Mesenchymal stem cell (in vitro differentiated cells and primary cell): ENCODE results near the gene SLC38A9.

ENCODE experiments used
- DNase-seq: peaks from one replicate; pipeline ENCODE4 v3.0.0-alpha.2; 2013
- H2AFZ ChIP-seq: one replicate; pipeline ENCODE4 v1.6.1; 2013; ENCODE audit warnings: low read depth, mild to moderate bottlenecking, control low read depth, inconsistent platforms, low read length, moderate library complexity
- H2AK5ac ChIP-seq: 2 replicates; pipeline ENCODE4 v1.6.1; 2013; ENCODE audit warnings: low read length, moderate library complexity, mild to moderate bottlenecking, inconsistent platforms; ENCODE audit not compliant: severe bottlenecking
- H2BK120ac ChIP-seq: one replicate; pipeline ENCODE4 v1.6.1; 2013; ENCODE audit warnings: low read depth, mild to moderate bottlenecking, inconsistent platforms, low read length, moderate library complexity
- H2BK12ac ChIP-seq, 2 experiments: one replicate each; pipeline ENCODE4 v1.6.1; 2013; ENCODE audit warnings: inconsistent platforms in 2 of 2, low read length in 2 of 2, mild to moderate bottlenecking in 2 of 2, moderate library complexity in 2 of 2, control low read depth in 1 of 2
- H2BK15ac ChIP-seq: one replicate; pipeline ENCODE4 v1.6.1; 2013; ENCODE audit warnings: mild to moderate bottlenecking, low read depth, inconsistent platforms; ENCODE audit not compliant: poor library complexity, severe bottlenecking
- H2BK5ac ChIP-seq: 2 replicates; pipeline ENCODE4 v1.6.1; 2013; ENCODE audit warnings: low read depth, mild to moderate bottlenecking, low read length, control low read depth, inconsistent platforms; ENCODE audit not compliant: poor library complexity, severe bottlenecking
- H3K14ac ChIP-seq, 2 experiments: one replicate each; pipeline ENCODE4 v1.6.1; 2013; ENCODE audit warnings: inconsistent platforms in 2 of 2, low read length in 2 of 2, control low read depth in 1 of 2, mild to moderate bottlenecking in 1 of 2, moderate library complexity in 1 of 2
- H3K18ac ChIP-seq, 2 experiments: one replicate each; pipeline ENCODE4 v1.6.1; 2013; ENCODE audit warnings: inconsistent platforms in 2 of 2, low read length in 2 of 2, control low read depth in 1 of 2, low read depth in 1 of 2, mild to moderate bottlenecking in 1 of 2
- H3K23ac ChIP-seq, 2 experiments: one replicate each; pipeline ENCODE4 v1.6.1; 2013; ENCODE audit warnings: inconsistent platforms in 2 of 2, low read length in 2 of 2, mild to moderate bottlenecking in 2 of 2, moderate library complexity in 2 of 2, control low read depth in 1 of 2
- H3K27ac ChIP-seq: 2 replicates; pipeline ENCODE4 v1.5.1; 2013; ENCODE audit warnings: mild to moderate bottlenecking, moderate library complexity, low read length, control low read depth, inconsistent platforms; ENCODE audit not compliant: poor library complexity, severe bottlenecking
- H3K27me3 ChIP-seq, 2 experiments: 2 replicates each; pipeline versions ENCODE4 v1.6.1 to v1.7.0; 2013; ENCODE audit warnings: low read length in 2 of 2, mild to moderate bottlenecking in 2 of 2, moderate library complexity in 2 of 2, control low read depth in 1 of 2, inconsistent platforms in 1 of 2; ENCODE audit not compliant: control insufficient read depth in 1 of 2, insufficient read depth in 1 of 2
- H3K36me3 ChIP-seq, 2 experiments: 2 replicates each; pipeline versions ENCODE4 v1.6.1 to v1.7.0; 2013; ENCODE audit warnings: low read length in 2 of 2, control low read depth in 1 of 2, inconsistent platforms in 1 of 2, low read depth in 1 of 2, mild to moderate bottlenecking in 1 of 2; ENCODE audit not compliant: insufficient read depth in 2 of 2, control insufficient read depth in 1 of 2
- H3K4ac ChIP-seq, 2 experiments: one replicate each; pipeline ENCODE4 v1.6.1; 2013; ENCODE audit warnings: inconsistent platforms in 2 of 2, low read length in 2 of 2, mild to moderate bottlenecking in 2 of 2, moderate library complexity in 2 of 2, control low read depth in 1 of 2, low read depth in 1 of 2
- H3K4me1 ChIP-seq: 2 replicates; pipeline ENCODE4 v1.6.1; 2013; ENCODE audit warnings: low read depth, low read length, control low read depth; ENCODE audit not compliant: control insufficient read depth, insufficient read depth
- H3K4me2 ChIP-seq: 2 replicates; pipeline ENCODE4 v1.6.1; 2013; ENCODE audit warnings: low read length, mild to moderate bottlenecking, inconsistent platforms; ENCODE audit not compliant: poor library complexity, severe bottlenecking
- H3K4me3 ChIP-seq, 2 experiments: 2 replicates each; pipeline versions ENCODE4 v1.5.1 to v1.7.0; 2013; ENCODE audit warnings: low read length in 2 of 2, mild to moderate bottlenecking in 2 of 2, control low read depth in 1 of 2, low read depth in 1 of 2; ENCODE audit not compliant: insufficient read depth in 1 of 2
- H3K79me1 ChIP-seq: replicated peaks from 2 replicates; pipeline ENCODE4 v1.6.1; 2013; ENCODE audit warnings: mild to moderate bottlenecking, control low read depth, low read length, inconsistent platforms; ENCODE audit not compliant: poor library complexity, severe bottlenecking
- H3K9ac ChIP-seq: 2 replicates; pipeline ENCODE4 v1.7.0; 2013; ENCODE audit warnings: mild to moderate bottlenecking, low read length, moderate library complexity
- H3K9me3 ChIP-seq: 2 replicates; pipeline ENCODE4 v1.7.0; 2013; ENCODE audit warnings: mild to moderate bottlenecking, low read length; ENCODE audit not compliant: control insufficient read depth
- H4K8ac ChIP-seq: one replicate; pipeline ENCODE4 v1.6.1; 2013; ENCODE audit warnings: inconsistent platforms, mild to moderate bottlenecking, low read length, moderate library complexity
- H4K91ac ChIP-seq: one replicate; pipeline ENCODE4 v1.6.1; 2013; ENCODE audit warnings: mild to moderate bottlenecking, low read length, inconsistent platforms
- WGBS: methylation state at CpG from one replicate; pipeline ENCODE4 v1.1.7; 2013; ENCODE audit warnings: mixed read lengths; 5-methylcytosine and 5-hydroxymethylcytosine counted together

The SLC38A9 gene

GRCh38 chr5:55625913-55626312 is 86.2 kb downstream of the SLC38A9 start:
- H3K9me3 ChIP-seq: no peaks in the 10 kb centered on the region
- H3K27ac ChIP-seq: no peak overlapping the region
- H3K27me3 ChIP-seq: no peaks in the 10 kb centered on the region
- no peak overlapping the region for H4K91ac ChIP-seq
- H3K36me3 ChIP-seq: peaks cover 0 to 3% of the 10 kb centered on the region in 2 experiments
- no peaks in the 10 kb centered on the region for H3K79me1 ChIP-seq
- H3K4me1 ChIP-seq: no peaks in the 10 kb centered on the region
- no peak overlapping the region for H2AK5ac ChIP-seq
- no peak overlapping the region for H2AFZ ChIP-seq
- no peak overlapping the region for H3K4ac ChIP-seq
- H4K8ac ChIP-seq: no peak overlapping the region
- no peak overlapping the region for H2BK12ac ChIP-seq
- no peak overlapping the region for H3K14ac ChIP-seq
- H3K23ac ChIP-seq: no peak overlapping the region
- H3K4me3 ChIP-seq: no peak overlapping the region
- H2BK5ac ChIP-seq: no peak overlapping the region
- H3K18ac ChIP-seq: no peak overlapping the region
- no peak overlapping the region for H3K9ac ChIP-seq
- no peak overlapping the region for H3K4me2 ChIP-seq
- H2BK120ac ChIP-seq: no peak overlapping the region
- H2BK15ac ChIP-seq: no peak overlapping the region
- DNase-seq: no peak

DNA sequence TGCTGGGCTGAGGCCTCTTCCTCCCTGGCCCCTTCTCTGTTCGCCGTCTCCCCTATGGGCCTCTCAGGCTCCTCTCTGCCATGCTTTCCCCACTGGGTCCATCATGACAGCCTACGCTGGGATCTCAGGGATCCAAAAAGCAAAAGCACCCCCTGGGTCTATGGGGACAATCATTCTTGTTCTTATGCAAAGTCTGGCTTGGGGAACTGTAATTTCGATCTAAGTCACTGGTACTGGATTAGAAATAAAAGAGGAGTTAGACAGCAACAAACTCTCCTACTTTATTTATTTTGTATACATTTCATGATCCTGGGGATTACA is 86.6 kb downstream of the SLC38A9 start:
- H3K4me1 ChIP-seq: no peaks in the 10 kb centered on the region
- no peak overlapping the region for H2AFZ ChIP-seq

DNA sequence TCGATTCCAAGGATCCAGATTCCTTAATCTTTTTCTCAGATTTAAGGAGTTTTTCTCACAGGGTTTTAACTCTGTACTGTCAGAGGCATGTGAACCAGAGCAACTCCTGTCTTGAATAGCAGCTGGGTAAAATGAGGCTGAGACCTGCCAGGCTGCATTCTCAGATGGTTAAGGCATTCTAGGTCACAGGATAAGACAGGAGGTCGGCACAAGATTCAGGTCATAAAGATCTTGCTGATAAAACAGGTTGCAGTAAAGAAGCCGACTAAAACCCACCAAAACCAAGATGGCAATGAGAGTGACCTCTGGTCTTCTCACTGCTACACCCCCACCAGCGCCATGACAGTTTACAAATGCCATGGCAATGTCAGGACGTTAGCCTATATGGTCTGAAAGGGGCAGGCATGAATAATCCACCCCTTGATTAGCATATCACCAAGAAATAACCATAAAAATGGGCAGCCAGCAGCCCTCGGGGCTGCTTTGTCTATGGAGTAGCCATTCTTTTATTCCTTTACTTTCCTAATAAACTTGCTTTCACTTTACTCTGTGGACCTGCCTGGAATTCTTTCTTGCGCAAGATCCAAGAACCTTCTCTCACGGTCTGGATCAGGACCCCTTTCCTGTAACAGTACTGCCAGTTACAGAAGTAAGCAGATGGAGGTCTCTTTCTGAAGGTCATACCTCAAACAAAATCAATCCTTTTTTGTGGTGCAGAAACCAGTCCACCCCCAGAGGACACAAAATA is 87.1 kb downstream of the SLC38A9 start:
- Histone ChIP-seq H2BK15ac (no peak overlapping the region), H4K91ac (peak overlapping the region; percentile 3), H3K18ac (peak overlapping the region; percentile 25 to 72), H2BK5ac (no peak overlapping the region), H3K9ac (no peak overlapping the region), H3K79me1 (no peaks in the 10 kb centered on the region), H3K36me3 (peaks cover 0 to 3% of the 10 kb centered on the region in 2 experiments), H3K4ac (peak overlapping the region; percentile 32 to 82), H4K8ac (peak overlapping the region; percentile 87), H3K27ac (no peak overlapping the region), H2BK120ac (peak overlapping the region; percentile 94), H3K14ac (no peak overlapping the region), H3K27me3 (no peaks in the 10 kb centered on the region), H2BK12ac (peak overlapping the region; percentile 11 to 63), H2AFZ (no peak overlapping the region), H3K4me2 (no peak overlapping the region), H3K4me1 (no peaks in the 10 kb centered on the region), H2AK5ac (no peak overlapping the region), H3K23ac (no peak overlapping the region), H3K4me3 (peak overlapping the region in 1 of 2 experiments; percentile 34), H3K9me3 (no peaks in the 10 kb centered on the region)
- no peak for DNase-seq
- 59% methylated on average over 8 of the region's 8 CpGs for WGBS

More for the DNA sequence above, 86.6 kb downstream of the SLC38A9 start:
- Histone ChIP-seq H2BK15ac (no peak overlapping the region), H3K23ac (no peak overlapping the region), H3K9ac (no peak overlapping the region), H3K4me2 (no peak overlapping the region), H2BK12ac (peak overlapping the region in 1 of 2 experiments; percentile 11), H3K14ac (no peak overlapping the region), H4K91ac (peak overlapping the region; percentile 3), H3K4ac (peak overlapping the region; percentile 32 to 82), H3K9me3 (no peaks in the 10 kb centered on the region), H3K79me1 (no peaks in the 10 kb centered on the region), H3K27me3 (no peaks in the 10 kb centered on the region), H3K4me3 (peak overlapping the region in 1 of 2 experiments; percentile 34), H3K18ac (peak overlapping the region; percentile 25 to 72), H3K27ac (no peak overlapping the region), H2BK120ac (peak overlapping the region; percentile 94), H2AK5ac (no peak overlapping the region), H2BK5ac (no peak overlapping the region), H3K36me3 (peaks cover 0 to 3% of the 10 kb centered on the region in 2 experiments), H4K8ac (peak overlapping the region; percentile 87)
- no peak for DNase-seq
- WGBS: 88% methylated on average over 3 of the region's 4 CpGs

- no peak overlapping the region for H2BK120ac ChIP-seq
- no peaks in the 10 kb centered on the region for H3K4me1 ChIP-seq
- no peak overlapping the region for H3K4me2 ChIP-seq
- H4K8ac ChIP-seq: no peak overlapping the region
- H3K9me3 ChIP-seq: no peaks in the 10 kb centered on the region
- H3K4ac ChIP-seq: no peak overlapping the region
- no peak overlapping the region for H3K18ac ChIP-seq
- no peak overlapping the region for H3K27ac ChIP-seq
- WGBS: 100% methylated on average over 1 of the region's 1 CpG
- peaks cover 0 to 3% of the 10 kb centered on the region in 2 experiments for H3K36me3 ChIP-seq
- H3K79me1 ChIP-seq: no peaks in the 10 kb centered on the region
- no peak overlapping the region for H2BK12ac ChIP-seq
- no peak overlapping the region for H3K14ac ChIP-seq
- no peak overlapping the region for H3K23ac ChIP-seq
- H3K9ac ChIP-seq: no peak overlapping the region
- no peaks in the 10 kb centered on the region for H3K27me3 ChIP-seq
- H4K91ac ChIP-seq: no peak overlapping the region
- no peak overlapping the region for H2AK5ac ChIP-seq
- H2BK15ac ChIP-seq: no peak overlapping the region
- no peak overlapping the region for H2BK5ac ChIP-seq
- no peak overlapping the region for H3K4me3 ChIP-seq
- no peak overlapping the region for H2AFZ ChIP-seq
- DNase-seq: no peak
Observed at GRCh38 chr5:55623789-55624188, 88.3 kb downstream of the SLC38A9 start.
